SK-N-SH (cell line): ENCODE measurements around the gene SH3RF2. TPM values are rescaled to one million over a fixed set of nuclear protein-coding genes. Genes with fewer than 3 reads are reported as not detected.

Experiments
- CTCF ChIA-PET: fragments of 300-600, 350-600 bp; formaldehyde crosslinking; extraction: SDS; loops from one replicate; lab custom pipeline; 2021; lab: Yijun Ruan, JAX
- POLR2A ChIA-PET: fragments of 350-600 bp; sonication (Branson Sonifier 250); formaldehyde crosslinking; extraction: SDS; loops from one replicate; lab custom pipeline; 2020; ENCODE audit warnings: antibody characterized with exemption, inconsistent platforms; lab: Yijun Ruan, JAX
- DNase-seq: peaks from one replicate; pipeline ENCODE4 v3.0.0; 2012
- H2AFZ ChIP-seq: fragments of 200-600 bp; sonication (generic); 2 replicates; pipeline ENCODE4 v1.8.1; 2016; ENCODE audit warnings: antibody characterized with exemption, mild to moderate bottlenecking, low read depth
- H3F3A ChIP-seq: fragments of 200-600 bp; sonication (generic); replicated peaks from 2 replicates; pipeline ENCODE3; 2016; ENCODE audit warnings: antibody characterized with exemption, mild to moderate bottlenecking; ENCODE audit not compliant: insufficient read depth
- H3K27ac ChIP-seq, 2 experiments: fragments of 200-500 bp in 1 of 2; fragments of 200-600 bp in 1 of 2; sonication (Bioruptor generic) in 1 of 2; sonication (generic), shearing (Covaris generic) in 1 of 2; 2 replicates each; pipeline versions ENCODE4 v1.5.1 to v1.6.1; 2014 to 2016; ENCODE audit warnings: low read depth in 2 of 2, inconsistent platforms in 1 of 2, low read length in 1 of 2, mild to moderate bottlenecking in 1 of 2, mixed read lengths in 1 of 2
- H3K27me3 ChIP-seq: fragments of 200-600 bp; sonication (generic), shearing (Covaris generic); 2 replicates; pipeline ENCODE4 v1.6.1; 2016; ENCODE audit warnings: mixed run types; ENCODE audit not compliant: insufficient read depth
- H3K36me3 ChIP-seq, 2 experiments: fragments of 200-500 bp in 1 of 2; fragments of 200-600 bp in 1 of 2; sonication (Bioruptor generic) in 1 of 2; sonication (generic) in 1 of 2; replicated peaks in 1 of 2; 2 replicates each; pipeline versions ENCODE3 to v1.5.1; 2014 to 2016; ENCODE audit warnings: low read length in 1 of 2, mild to moderate bottlenecking in 1 of 2; ENCODE audit not compliant: insufficient read depth in 2 of 2, control insufficient read depth in 1 of 2
- H3K4me1 ChIP-seq, 2 experiments: fragments of 200-500 bp in 1 of 2; fragments of 200-600 bp in 1 of 2; sonication (Bioruptor generic) in 1 of 2; sonication (generic), shearing (Covaris generic) in 1 of 2; 2 replicates each; pipeline versions ENCODE4 v1.5.1 to v1.6.1; 2014 to 2016; ENCODE audit warnings: low read depth in 1 of 2, low read length in 1 of 2, mixed run types in 1 of 2; ENCODE audit not compliant: insufficient read depth in 2 of 2, control insufficient read depth in 1 of 2
- H3K4me2 ChIP-seq: fragments of 200-600 bp; sonication (generic), shearing (Covaris generic); 2 replicates; pipeline ENCODE4 v1.6.1; 2017; ENCODE audit warnings: mixed run types
- H3K4me3 ChIP-seq, 2 experiments: fragments of 200-500 bp in 1 of 2; fragments of 200-600 bp in 1 of 2; sonication (Bioruptor generic) in 1 of 2; sonication (generic), shearing (Covaris generic) in 1 of 2; 2 replicates each; pipeline versions ENCODE4 v1.5.1 to v1.8.1; 2014 to 2016; ENCODE audit warnings: low read depth in 2 of 2, inconsistent platforms in 1 of 2, low read length in 1 of 2, mild to moderate bottlenecking in 1 of 2, mixed read lengths in 1 of 2, moderate library complexity in 1 of 2
- H3K79me2 ChIP-seq: fragments of 200-600 bp; sonication (generic); 2 replicates; pipeline ENCODE4 v1.8.1; 2017; ENCODE audit warnings: mild to moderate bottlenecking; ENCODE audit not compliant: insufficient read depth
- H3K9ac ChIP-seq: fragments of 200-600 bp; sonication (generic); 2 replicates; pipeline ENCODE4 v1.6.1; 2017; ENCODE audit warnings: mixed run types
- H3K9me2 ChIP-seq: fragments of 200-600 bp; sonication (generic); 2 replicates; pipeline ENCODE4 v1.6.1; 2017; ENCODE audit warnings: mixed run types
- H3K9me3 ChIP-seq: fragments of 200-600 bp; sonication (generic); 2 replicates; pipeline ENCODE4 v1.6.1; 2017; ENCODE audit warnings: mixed run types, mild to moderate bottlenecking, moderate library complexity
- H4K20me1 ChIP-seq: fragments of 200-600 bp; sonication (generic); 2 replicates; pipeline ENCODE4 v1.6.1; 2017; ENCODE audit warnings: mild to moderate bottlenecking, mixed run types; ENCODE audit not compliant: insufficient read depth
- ELF1 ChIP-seq: IDR thresholded peaks from 2 replicates; pipeline ENCODE4 v1.4.0; 2012
- EP300 ChIP-seq, 2 experiments: IDR thresholded peaks; 2 replicates each; pipeline versions ENCODE4 v1.4.0 to v1.6.1; 2012; ENCODE audit warnings: borderline replicate concordance in 1 of 2, low read depth in 1 of 2, low read length in 1 of 2
- FOSL2 ChIP-seq: IDR thresholded peaks from 2 replicates; pipeline ENCODE4 v1.4.0; 2012; ENCODE audit warnings: low read depth, mild to moderate bottlenecking, moderate library complexity, borderline replicate concordance
- FOXM1 ChIP-seq: IDR thresholded peaks from 2 replicates; pipeline ENCODE4 v1.4.0; 2012; ENCODE audit warnings: low read depth, mild to moderate bottlenecking
- GATA2 ChIP-seq: sonication (generic); formaldehyde crosslinking; IDR thresholded peaks from 2 replicates; pipeline ENCODE4 v1.5.0; 2020; ENCODE audit warnings: mild to moderate bottlenecking, missing genetic modification reagents
- JUND ChIP-seq: IDR thresholded peaks from 2 replicates; pipeline ENCODE4 v1.4.0; 2012
- MAX ChIP-seq: IDR thresholded peaks from 2 replicates; pipeline ENCODE4 v1.4.0; 2012; ENCODE audit warnings: low read depth
- MEF2A ChIP-seq: IDR thresholded peaks from 2 replicates; pipeline ENCODE4 v1.4.0; 2012; ENCODE audit warnings: low read depth, borderline replicate concordance
- NRF1 ChIP-seq: IDR thresholded peaks from 2 replicates; pipeline ENCODE4 v1.6.1; 2012; ENCODE audit warnings: low read depth, mild to moderate bottlenecking, low read length
- RAD21 ChIP-seq: IDR thresholded peaks from 2 replicates; pipeline ENCODE4 v1.6.1; 2012; ENCODE audit warnings: mild to moderate bottlenecking, low read length
- RCOR1 ChIP-seq: fragments of 150-350 bp; IDR thresholded peaks from 2 replicates; pipeline ENCODE4 v1.6.1; 2017; ENCODE audit warnings: antibody characterized with exemption, low read length
- RFX5 ChIP-seq: IDR thresholded peaks from 2 replicates; pipeline ENCODE4 v1.6.1; 2012; ENCODE audit warnings: mild to moderate bottlenecking, improper control_type of control experiment, low read length
- RXRA ChIP-seq: IDR thresholded peaks from 2 replicates; pipeline ENCODE4 v1.4.0; 2012; ENCODE audit warnings: low read depth, mild to moderate bottlenecking, borderline replicate concordance
- TCF12 ChIP-seq: IDR thresholded peaks from 2 replicates; pipeline ENCODE4 v1.4.0; 2012
- TEAD4 ChIP-seq: IDR thresholded peaks from 2 replicates; pipeline ENCODE4 v1.4.0; 2012; ENCODE audit warnings: mild to moderate bottlenecking, borderline replicate concordance; ENCODE audit not compliant: insufficient read depth
- ZBTB33 ChIP-seq: IDR thresholded peaks from 2 replicates; pipeline ENCODE4 v1.4.0; 2012; ENCODE audit warnings: low read depth, borderline replicate concordance
- WGBS: methylation state at CpG from one replicate; pipeline ENCODE4 v1.1.6; 2017; ENCODE audit warnings: low lambda C conversion rate; 5-methylcytosine and 5-hydroxymethylcytosine counted together
- polyA plus RNA-seq, 3 experiments: library from polyadenylated mRNA; depleted of rRNA; stranded (reverse); fragments of >200 nt; gene quantifications; 2 replicates each; pipeline ENCODE4 v1.2.3, GENCODE V29; 2012
- TF ChIP-seq, protein P1 (sequence below): IDR thresholded peaks from 2 replicates; pipeline ENCODE4 v1.6.1; 2012; ENCODE audit warnings: mild to moderate bottlenecking, low read depth, low read length, moderate library complexity
- TF ChIP-seq, protein P2 (sequence below): fragments of 150-350 bp; IDR thresholded peaks from 2 replicates; pipeline ENCODE4 v1.6.1; 2016; ENCODE audit warnings: mild to moderate bottlenecking, low read depth, low read length
- TF ChIP-seq, protein P3 (sequence below): IDR thresholded peaks from 2 replicates; pipeline ENCODE4 v1.4.0; 2012; ENCODE audit warnings: low read depth, borderline replicate concordance

The SH3RF2 gene
- polyA plus RNA-seq, 1 of the 3 experiments (the other 2 are of a cell fraction): 0.87 TPM

DNA sequence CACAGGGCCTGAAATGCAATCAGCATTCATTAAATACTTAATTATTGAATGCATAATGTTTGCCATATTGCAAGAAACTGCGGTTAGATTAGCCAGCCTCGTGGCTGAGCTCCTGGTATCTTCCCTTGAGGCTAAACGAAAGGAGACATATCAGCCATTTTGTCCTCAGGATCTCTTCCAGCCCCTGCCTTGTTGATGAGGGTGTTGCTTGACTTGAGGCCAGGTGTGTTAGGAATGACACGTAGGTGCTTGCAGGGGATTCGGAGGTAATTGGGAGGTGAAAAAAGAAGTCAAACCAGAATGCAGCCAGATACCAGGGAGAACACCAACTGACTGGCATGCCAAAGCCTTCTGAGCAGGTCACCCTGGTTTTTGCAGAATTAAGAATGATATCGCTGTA is 12.5 kb downstream of the SH3RF2 start:
- H3K4me3 ChIP-seq: no peak overlapping the region
- ChIA-PET CTCF (interaction anchor here (0.7 to 1.4 kb wide), 2 partner anchors 26 to 92 kb away, joined by 4 to 5 read pairs; no protein-coding TSS in a partner anchor), POLR2A (no interaction called here)
- peaks cover 3 to 26% of the 10 kb centered on the region in 2 experiments; a peak in 2 of 4 replicates for H3K4me1 ChIP-seq
- H4K20me1 ChIP-seq: no peaks in the 10 kb centered on the region
- H3K79me2 ChIP-seq: no peaks in the 10 kb centered on the region
- no peak overlapping the region for H3K9ac ChIP-seq
- H3K9me3 ChIP-seq: no peaks in the 10 kb centered on the region
- H2AFZ ChIP-seq: no peak overlapping the region
- TF ChIP-seq TCF12 (no peak), EP300 (IDR thresholded peaks at IDR 0.05; ENCODE audit: borderline replicate concordance in 1 of 2, low read depth in 1 of 2, low read length in 1 of 2) (no peak), JUND (no peak), ELF1 (no peak), RCOR1 (no peak), FOXM1 (no peak), GATA2 (CRISPR knock-in tag) (no peak), RFX5 (no peak), FOSL2 (no peak), ZBTB33 (no peak), NRF1 (no peak), RXRA (no peak), MEF2A (no peak), RAD21 (no peak), TEAD4 (no peak), MAX (no peak)
- TF ChIP-seq, protein P1, sequence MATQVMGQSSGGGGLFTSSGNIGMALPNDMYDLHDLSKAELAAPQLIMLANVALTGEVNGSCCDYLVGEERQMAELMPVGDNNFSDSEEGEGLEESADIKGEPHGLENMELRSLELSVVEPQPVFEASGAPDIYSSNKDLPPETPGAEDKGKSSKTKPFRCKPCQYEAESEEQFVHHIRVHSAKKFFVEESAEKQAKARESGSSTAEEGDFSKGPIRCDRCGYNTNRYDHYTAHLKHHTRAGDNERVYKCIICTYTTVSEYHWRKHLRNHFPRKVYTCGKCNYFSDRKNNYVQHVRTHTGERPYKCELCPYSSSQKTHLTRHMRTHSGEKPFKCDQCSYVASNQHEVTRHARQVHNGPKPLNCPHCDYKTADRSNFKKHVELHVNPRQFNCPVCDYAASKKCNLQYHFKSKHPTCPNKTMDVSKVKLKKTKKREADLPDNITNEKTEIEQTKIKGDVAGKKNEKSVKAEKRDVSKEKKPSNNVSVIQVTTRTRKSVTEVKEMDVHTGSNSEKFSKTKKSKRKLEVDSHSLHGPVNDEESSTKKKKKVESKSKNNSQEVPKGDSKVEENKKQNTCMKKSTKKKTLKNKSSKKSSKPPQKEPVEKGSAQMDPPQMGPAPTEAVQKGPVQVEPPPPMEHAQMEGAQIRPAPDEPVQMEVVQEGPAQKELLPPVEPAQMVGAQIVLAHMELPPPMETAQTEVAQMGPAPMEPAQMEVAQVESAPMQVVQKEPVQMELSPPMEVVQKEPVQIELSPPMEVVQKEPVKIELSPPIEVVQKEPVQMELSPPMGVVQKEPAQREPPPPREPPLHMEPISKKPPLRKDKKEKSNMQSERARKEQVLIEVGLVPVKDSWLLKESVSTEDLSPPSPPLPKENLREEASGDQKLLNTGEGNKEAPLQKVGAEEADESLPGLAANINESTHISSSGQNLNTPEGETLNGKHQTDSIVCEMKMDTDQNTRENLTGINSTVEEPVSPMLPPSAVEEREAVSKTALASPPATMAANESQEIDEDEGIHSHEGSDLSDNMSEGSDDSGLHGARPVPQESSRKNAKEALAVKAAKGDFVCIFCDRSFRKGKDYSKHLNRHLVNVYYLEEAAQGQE: no peak
- TF ChIP-seq, protein P2, sequence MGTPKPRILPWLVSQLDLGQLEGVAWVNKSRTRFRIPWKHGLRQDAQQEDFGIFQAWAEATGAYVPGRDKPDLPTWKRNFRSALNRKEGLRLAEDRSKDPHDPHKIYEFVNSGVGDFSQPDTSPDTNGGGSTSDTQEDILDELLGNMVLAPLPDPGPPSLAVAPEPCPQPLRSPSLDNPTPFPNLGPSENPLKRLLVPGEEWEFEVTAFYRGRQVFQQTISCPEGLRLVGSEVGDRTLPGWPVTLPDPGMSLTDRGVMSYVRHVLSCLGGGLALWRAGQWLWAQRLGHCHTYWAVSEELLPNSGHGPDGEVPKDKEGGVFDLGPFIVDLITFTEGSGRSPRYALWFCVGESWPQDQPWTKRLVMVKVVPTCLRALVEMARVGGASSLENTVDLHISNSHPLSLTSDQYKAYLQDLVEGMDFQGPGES: no peak
- TF ChIP-seq, protein P3, sequence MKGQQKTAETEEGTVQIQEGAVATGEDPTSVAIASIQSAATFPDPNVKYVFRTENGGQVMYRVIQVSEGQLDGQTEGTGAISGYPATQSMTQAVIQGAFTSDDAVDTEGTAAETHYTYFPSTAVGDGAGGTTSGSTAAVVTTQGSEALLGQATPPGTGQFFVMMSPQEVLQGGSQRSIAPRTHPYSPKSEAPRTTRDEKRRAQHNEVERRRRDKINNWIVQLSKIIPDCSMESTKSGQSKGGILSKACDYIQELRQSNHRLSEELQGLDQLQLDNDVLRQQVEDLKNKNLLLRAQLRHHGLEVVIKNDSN: no peak
- 91% methylated on average over 6 of the region's 6 CpGs for WGBS
- peaks cover 21% of the 10 kb centered on the region for H3F3A ChIP-seq
- H3K4me2 ChIP-seq: no peak overlapping the region
- no peak for DNase-seq
- no peaks in the 10 kb centered on the region for H3K36me3 ChIP-seq
- no peaks in the 10 kb centered on the region for H3K9me2 ChIP-seq
- no peak overlapping the region for H3K27ac ChIP-seq
- H3K27me3 ChIP-seq: no peaks in the 10 kb centered on the region
